VCaP (cell line): Measurements from ENCODE around the gene BLOC1S3.

Source experiments
- H3K27ac ChIP-seq: fragments of 450-650 bp; 2 replicates; pipeline ENCODE4 v1.5.1; 2017
- TF ChIP-seq, protein P1 (sequence below): fragments of 450-650 bp; conservative IDR thresholded peaks from 2 replicates; pipeline ENCODE4 v1.5.1; 2017; ENCODE audit warnings: mild to moderate bottlenecking, moderate library complexity

BLOC1S3 gene

DNA sequence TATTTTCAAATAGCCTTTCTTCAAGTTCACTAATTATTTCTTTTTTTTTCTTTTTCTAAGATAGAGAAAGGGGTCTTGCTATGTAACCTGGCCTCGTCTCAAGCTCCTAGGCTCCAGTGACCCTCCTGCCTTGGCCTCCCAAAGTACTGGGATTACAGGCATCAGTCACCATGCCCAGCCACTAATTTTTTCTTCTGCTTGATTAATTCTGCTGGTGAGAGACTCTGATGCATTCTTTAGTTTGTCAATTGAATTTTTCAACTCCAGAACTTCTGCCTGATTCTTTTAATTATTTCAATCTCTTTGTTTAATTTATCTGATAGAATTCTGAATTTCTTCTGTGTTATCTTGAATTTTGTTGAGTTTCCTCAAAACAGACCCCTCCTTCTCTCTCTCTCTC, 11.4 kb downstream of the BLOC1S3 start:
- TF ChIP-seq, protein P1, sequence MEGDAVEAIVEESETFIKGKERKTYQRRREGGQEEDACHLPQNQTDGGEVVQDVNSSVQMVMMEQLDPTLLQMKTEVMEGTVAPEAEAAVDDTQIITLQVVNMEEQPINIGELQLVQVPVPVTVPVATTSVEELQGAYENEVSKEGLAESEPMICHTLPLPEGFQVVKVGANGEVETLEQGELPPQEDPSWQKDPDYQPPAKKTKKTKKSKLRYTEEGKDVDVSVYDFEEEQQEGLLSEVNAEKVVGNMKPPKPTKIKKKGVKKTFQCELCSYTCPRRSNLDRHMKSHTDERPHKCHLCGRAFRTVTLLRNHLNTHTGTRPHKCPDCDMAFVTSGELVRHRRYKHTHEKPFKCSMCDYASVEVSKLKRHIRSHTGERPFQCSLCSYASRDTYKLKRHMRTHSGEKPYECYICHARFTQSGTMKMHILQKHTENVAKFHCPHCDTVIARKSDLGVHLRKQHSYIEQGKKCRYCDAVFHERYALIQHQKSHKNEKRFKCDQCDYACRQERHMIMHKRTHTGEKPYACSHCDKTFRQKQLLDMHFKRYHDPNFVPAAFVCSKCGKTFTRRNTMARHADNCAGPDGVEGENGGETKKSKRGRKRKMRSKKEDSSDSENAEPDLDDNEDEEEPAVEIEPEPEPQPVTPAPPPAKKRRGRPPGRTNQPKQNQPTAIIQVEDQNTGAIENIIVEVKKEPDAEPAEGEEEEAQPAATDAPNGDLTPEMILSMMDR, result no peak
- H3K27ac ChIP-seq, result no peak overlapping the region

DNA sequence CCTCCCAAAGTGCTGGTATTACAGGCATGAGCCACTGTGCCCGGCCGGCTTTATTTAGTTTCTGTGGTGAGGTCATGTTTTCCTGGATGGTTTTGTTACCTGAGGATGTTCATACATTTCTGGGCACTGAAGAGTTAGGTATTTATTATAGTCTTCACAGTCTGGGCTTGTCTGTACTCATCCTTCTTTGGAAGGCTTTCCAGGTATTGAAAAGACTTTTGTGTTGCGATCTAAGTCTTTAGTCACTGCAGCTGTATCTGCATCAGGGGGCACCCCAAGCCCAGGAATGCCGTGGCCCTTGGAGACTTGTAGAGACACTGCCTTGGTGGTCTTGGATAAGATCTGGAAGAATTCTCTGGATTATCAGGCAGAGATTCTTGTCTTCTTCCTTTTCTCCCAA, 12.8 kb downstream of the BLOC1S3 start:
- TF ChIP-seq, protein P1, result no peak
- H3K27ac ChIP-seq, result no peak overlapping the region

DNA sequence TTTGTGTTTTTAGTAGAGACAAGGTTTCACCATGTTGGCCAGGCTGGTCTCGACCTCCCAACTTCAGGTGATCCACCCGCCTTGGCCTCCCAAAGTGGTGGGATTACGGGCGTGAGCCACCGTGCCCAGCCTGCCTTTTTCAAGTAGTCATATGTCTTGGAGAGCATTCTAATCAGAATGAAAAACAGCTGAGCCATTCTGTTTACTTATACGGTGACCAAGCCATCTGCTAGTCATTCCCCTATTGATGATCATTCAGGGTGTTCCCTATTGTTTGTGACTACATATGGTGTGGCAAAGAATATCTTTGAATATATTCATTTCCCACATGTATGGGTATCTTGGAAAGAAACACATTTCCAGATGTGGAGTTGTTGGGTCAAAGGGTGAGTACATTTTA, 17.2 kb downstream of the BLOC1S3 start:
- TF ChIP-seq, protein P1, result no peak

DNA sequence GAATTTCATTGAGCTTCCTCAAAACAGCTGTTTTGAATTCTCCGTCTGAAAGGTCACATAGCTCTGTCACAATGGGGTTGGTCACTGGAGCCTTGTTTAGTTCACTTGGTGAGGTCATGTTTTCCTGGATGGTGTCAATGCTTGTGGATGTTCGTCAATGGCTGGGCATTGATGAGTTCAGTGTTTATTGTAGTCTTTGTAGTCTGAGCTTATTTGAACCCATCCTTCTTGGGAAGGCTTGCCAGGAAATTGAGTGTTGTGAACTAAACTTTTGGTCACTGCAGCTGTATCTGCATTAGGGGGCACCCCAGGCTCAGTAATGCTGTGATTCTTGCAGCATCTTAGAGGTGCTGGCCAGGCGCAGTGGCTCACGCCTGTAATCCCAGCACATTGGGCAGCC, 22.0 kb downstream of the BLOC1S3 start:
- TF ChIP-seq, protein P1, result no peak
- no peak overlapping the region for H3K27ac ChIP-seq

More for the DNA sequence above, 17.2 kb downstream of the BLOC1S3 start:
- no peak overlapping the region for H3K27ac ChIP-seq

DNA sequence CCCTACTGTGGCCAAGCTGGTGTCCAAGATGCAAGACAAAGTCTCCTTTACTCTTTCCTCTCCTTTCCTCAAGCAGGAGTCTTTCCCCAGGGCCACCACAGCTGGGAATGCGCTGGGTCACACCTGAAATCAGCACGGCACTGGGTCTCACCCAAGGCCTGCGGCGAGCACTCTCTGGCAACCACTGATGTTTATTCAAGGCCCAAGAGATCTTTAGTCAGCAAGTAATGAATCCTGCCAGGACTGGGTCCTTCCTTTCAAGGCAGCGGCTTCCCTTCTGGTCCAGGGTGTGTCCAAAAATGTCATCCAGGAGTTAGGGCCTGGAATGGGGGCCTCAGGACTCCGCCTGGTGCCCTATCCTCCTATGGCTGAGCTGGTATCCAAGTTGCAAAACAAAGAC, 24.1 kb downstream of the BLOC1S3 start:
- H3K27ac ChIP-seq, result no peak overlapping the region
- TF ChIP-seq, protein P1, result no peak

DNA sequence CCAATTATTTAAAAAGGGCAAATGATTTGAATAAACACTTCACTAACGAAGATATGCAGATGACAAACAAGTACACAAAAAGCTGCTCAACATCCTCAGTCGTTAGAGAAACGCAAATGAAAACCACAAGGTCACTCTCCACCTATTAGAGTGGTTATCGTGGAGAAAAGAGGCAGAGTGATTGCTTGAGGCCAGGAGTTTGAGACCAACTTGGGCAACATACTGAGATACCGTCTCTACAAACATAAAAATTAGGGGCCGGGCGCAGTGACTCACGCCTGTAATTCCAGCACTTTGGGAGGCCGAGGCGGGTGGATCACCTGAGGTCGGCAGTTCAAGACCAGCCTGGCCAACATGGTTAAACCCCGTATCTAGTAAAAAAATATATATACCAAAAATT, 27.2 kb downstream of the BLOC1S3 start:
- TF ChIP-seq, protein P1, result no peak
- no peak overlapping the region for H3K27ac ChIP-seq

DNA sequence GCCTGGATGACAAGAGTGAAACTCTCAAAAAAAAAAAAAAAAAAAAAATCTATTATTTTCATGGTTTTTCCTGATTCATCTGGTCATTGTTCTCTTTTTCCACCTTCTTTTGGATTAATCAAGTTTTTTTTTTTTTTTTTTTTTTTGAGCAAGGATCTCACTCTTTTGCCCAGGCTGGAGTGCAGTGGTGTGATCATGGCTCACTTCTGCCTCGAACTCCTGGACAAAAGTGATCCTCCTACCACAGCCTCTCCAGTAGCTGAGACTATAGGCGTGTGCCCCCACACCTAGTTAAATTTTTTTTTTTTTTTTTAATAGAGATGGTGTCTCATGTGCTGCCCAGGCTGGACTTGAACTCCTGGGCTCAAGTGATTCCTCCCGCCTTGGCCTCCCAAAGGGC, 27.7 kb downstream of the BLOC1S3 start:
- TF ChIP-seq, protein P1, result no peak
- no peak overlapping the region for H3K27ac ChIP-seq
